Measurements from ENCODE around the gene PTPRN. TPM values are rescaled to one million over a fixed set of nuclear protein-coding genes. Genes with fewer than 3 reads are reported as not detected.

The PTPRN gene
- total and polyA plus RNA-seq, 8 donors = 6.3 to 220 (median 37.0) TPM

DNA sequence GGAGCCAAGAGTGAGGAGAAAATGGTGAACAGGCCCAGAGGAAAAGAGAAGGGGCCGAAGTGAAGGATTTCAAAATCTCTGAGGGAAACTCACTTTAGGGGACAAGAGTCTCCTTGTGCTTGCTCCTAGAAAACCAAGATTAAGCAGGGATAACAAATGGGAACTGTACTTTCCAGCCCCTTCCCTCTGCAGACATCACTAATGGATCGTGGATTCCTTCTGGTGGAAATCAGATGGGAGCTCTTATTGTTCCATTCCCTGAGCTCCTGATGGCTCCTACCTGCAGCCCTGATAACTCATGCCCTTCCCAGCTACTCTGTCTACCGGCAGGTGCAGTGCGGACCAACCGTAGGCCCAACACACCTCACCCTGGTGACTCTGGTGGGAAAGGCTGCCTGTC lies 43.9 kb upstream of the PTPRN start:
- H3K4me3 ChIP-seq = no peak overlapping the region
- no peaks in the 10 kb centered on the region for H3K36me3 ChIP-seq
- H3K4me1 ChIP-seq = no peaks in the 10 kb centered on the region
- H3K9me3 ChIP-seq = no peaks in the 10 kb centered on the region
- WGBS, 2 donors = 72 to 74% methylated on average over 5 of the region's 5 CpGs
- no peak overlapping the region for H3K27ac ChIP-seq
- DNase-seq = no peak
- TF ChIP-seq CTCF (IDR thresholded peaks at IDR 0.05) = no peak
- intact Hi-C loops (cut with DNase I) = no loop called here
- no peak for FAIRE-seq
- ATAC-seq = no peak
- H3K27me3 ChIP-seq = peaks cover 0 to 8% (median 1%) of the 10 kb centered on the region in 4 donors

DNA sequence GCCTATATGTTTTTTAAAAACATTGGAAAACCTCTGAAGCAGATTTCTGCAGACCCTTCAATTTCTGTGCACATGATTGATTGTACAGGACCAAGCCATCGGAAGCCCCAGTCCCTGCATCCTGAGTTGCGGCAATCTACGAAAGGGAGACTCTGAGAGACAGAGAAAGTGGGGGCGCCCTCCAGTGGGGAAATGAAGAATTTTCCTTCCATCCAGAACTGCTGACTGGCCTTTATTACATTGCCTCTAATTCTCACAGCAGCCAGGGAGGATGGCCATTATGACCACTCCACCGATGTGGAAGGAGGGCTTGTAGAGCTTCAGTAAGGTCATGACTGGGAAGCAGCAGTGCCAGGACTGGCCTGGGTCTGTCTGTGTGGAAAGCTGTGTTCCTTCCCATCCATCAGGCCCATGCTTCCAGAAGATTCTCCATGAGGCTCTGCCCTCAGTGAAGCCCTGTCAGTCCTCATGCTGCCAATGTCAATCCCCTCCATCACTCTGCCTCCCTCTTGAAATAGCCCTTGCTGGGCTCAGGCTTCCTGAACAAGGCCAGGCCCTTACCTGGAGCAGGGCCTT lies 43.3 kb upstream of the PTPRN start:
- Histone ChIP-seq H3K27ac (no peak overlapping the region), H3K4me3 (no peak overlapping the region), H3K4me1 (no peaks in the 10 kb centered on the region), H3K36me3 (no peaks in the 10 kb centered on the region), H3K9me3 (no peaks in the 10 kb centered on the region), H3K27me3 (peaks cover 0 to 5% (median 0%) of the 10 kb centered on the region in 4 donors)
- FAIRE-seq = no peak
- 12% methylated on average over 5 of the region's 5 CpGs for WGBS, 2 donors
- peak in 3 of 4 donors; percentile 21 to 34 (median 23) for TF ChIP-seq CTCF (IDR thresholded peaks at IDR 0.05)
- intact Hi-C loops (cut with DNase I) = no loop called here
- peak; percentile 56 to 86 (median 82) for ATAC-seq
- peak in 4 of 6 donors; percentile 25 to 67 (median 48) for DNase-seq

- no peak overlapping the region for H3K4me3 ChIP-seq
- FAIRE-seq (no peak), DNase-seq (no peak), ATAC-seq (peak in 2 of 4 donors; percentile 49 to 63)
- H3K27ac ChIP-seq = no peak overlapping the region
- no peaks in the 10 kb centered on the region for H3K27me3 ChIP-seq
- 47 to 61% methylated on average over 4 of the region's 4 CpGs for WGBS, 2 donors
- no peaks in the 10 kb centered on the region for H3K36me3 ChIP-seq
- H3K9me3 ChIP-seq = no peaks in the 10 kb centered on the region
- intact Hi-C loops (cut with DNase I) = no loop called here
- H3K4me1 ChIP-seq = no peaks in the 10 kb centered on the region
- TF ChIP-seq CTCF (IDR thresholded peaks at IDR 0.05) = no peak
Observed at GRCh38 chr2:219350710-219351221, 41.6 kb upstream of the PTPRN start.

- H3K4me3 ChIP-seq = no peak overlapping the region
- no peak for ATAC-seq
- no peak overlapping the region for H3K27ac ChIP-seq
- TF ChIP-seq CTCF (IDR thresholded peaks at IDR 0.05) = no peak
- no peak for FAIRE-seq
- no peaks in the 10 kb centered on the region for H3K27me3 ChIP-seq
- no peaks in the 10 kb centered on the region for H3K4me1 ChIP-seq
- no peaks in the 10 kb centered on the region for H3K9me3 ChIP-seq
- no peak for DNase-seq
- WGBS, 2 donors = 50 to 52% methylated on average over 3 of the region's 3 CpGs
- intact Hi-C loops (cut with DNase I) = no loop called here
- no peaks in the 10 kb centered on the region for H3K36me3 ChIP-seq
Observed at GRCh38 chr2:219350215-219350614, 41.0 kb upstream of the PTPRN start.

DNA sequence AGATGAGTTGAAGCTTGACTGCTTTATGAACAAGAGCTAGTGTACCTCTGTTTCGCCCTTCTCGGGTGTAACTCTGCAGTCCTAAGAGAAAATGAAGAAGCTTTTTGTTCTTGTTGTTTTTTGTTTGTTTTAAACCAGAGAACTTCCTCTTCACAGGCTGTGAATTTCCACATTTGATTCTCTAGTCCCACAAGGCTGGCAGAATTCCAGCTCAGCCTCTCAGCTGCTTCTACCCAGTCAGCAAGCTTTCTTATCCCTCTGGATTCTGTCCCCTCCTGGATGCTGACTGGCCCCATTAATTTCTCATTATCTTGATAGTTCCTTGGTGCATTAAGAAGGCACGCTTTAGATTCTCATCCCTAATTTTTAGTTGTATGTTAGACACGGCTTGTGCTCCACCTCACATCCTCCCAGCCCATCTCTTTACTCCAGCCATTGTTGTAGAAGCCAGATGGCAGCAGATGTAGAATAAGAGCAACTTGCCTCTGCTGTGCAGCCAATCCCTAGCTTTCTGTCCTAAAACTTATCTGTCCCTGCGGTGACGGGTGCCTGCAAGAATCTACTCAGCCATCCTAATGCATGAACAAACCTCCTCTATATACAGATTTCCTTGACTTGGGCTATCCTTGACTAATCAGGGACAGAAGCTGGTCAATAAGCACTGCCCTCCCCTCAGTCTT lies 35.7 kb upstream of the PTPRN start:
- H3K4me1 ChIP-seq = no peaks in the 10 kb centered on the region
- no peak for TF ChIP-seq CTCF (IDR thresholded peaks at IDR 0.05)
- H3K36me3 ChIP-seq = no peaks in the 10 kb centered on the region
- FAIRE-seq (no peak), DNase-seq (peak in 2 of 6 donors; percentile 34 to 61), ATAC-seq (peak in 3 of 4 donors; percentile 48 to 70 (median 51))
- H3K27ac ChIP-seq = no peak overlapping the region
- intact Hi-C loops (cut with DNase I) = no loop called here
- 57 to 59% methylated on average over 6 of the region's 6 CpGs for WGBS, 2 donors
- no peaks in the 10 kb centered on the region for H3K9me3 ChIP-seq
- no peaks in the 10 kb centered on the region for H3K27me3 ChIP-seq
- no peak overlapping the region for H3K4me3 ChIP-seq
